ENCODE results near the gene PEX5L.
"Not testable (repeated sequence)": the region's sequence is repeated elsewhere in the genome, so short reads cannot be mapped to it uniquely, and the experiment has no call there.

PEX5L gene

DNA sequence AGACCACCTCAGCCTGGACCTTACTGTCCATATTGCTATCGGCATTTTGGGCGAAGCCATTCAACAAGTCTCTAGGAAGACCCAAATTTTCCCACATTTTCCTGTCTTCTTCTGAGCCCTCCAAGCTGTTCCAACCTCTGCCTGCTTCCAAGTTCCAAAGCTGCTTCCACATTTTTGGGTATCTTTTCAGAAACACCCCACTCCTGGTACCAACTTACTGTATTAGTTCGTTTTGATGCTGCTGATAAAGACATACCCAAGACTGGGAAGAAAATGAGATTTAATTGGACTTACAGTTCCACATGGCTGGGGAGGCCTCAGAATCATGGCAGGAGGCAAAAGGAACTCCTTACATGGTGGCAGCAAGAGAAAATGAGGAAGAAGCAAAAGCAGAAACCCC lies 28.4 kb downstream of the PEX5L start:
- DNase-seq, result not testable (repeated sequence)

GRCh38 chr3:180004542-180004941 lies 32.2 kb downstream of the PEX5L start:
- no peak for DNase-seq

DNA sequence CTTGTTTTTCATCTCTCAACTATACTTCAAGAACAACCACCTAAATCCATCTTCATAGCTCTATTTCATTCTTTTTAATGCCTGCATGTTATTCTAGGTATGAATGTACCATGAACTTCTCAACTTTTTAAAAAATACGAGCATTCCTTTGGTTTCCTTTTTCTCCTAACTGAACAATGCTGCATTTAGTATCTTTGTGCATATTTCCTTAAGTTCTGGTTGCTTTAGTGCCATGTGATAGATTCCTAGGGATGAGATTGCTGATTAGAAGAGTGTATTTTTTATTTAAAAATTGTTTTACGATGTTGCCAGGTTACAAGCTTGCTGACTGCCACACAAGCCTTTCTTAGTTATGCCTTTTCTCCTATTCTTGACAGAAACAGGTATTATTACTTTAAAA lies 34.7 kb downstream of the PEX5L start:
- DNase-seq, result no peak

- DNase-seq, result no peak
Measured at GRCh38 chr3:180000500-180000899, 36.2 kb downstream of the PEX5L start.

DNA sequence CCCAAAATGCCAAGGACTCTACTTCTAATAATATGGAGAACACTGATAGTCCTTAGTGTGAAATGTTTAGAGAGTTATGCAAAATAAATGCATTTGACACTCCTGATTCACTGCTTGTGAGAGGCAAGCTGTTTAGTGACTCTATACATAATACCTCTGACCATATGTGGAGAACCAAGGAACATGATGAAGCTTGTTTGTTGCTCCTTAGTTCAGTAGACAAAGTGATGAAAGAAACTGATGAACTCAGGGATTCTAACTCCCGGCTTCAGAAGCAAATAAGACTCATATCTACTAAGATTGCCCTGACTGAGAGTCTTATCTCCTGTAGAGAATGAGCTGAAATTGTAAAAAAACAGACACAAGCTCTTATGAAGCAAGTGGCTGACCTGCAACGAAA lies 41.3 kb downstream of the PEX5L start:
- no peak for DNase-seq

GRCh38 chr3:179991883-179992282 lies 44.9 kb downstream of the PEX5L start:
- DNase-seq, result no peak

DNA sequence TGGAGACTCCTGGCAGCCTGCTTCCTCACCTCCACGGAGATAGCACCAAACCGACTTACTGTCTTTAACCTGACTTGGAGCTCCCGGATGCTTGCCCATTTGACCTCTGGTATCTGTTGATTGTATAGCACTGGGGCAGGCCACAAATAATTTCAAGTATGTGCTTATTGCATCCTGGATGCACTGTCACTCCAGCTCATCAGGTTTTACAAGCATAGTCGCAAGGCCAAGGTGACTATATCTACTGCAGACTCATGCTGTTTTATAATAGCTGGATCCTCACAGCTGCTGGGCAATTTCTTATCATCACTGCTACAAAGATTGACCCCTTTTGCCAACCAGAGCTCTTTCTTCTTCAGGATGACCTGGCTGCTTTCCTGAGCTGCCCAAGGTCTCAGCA lies 45.6 kb downstream of the PEX5L start:
- DNase-seq, result no peak

GRCh38 chr3:179981646-179982045 lies 55.1 kb downstream of the PEX5L start:
- DNase-seq, result no peak

DNA sequence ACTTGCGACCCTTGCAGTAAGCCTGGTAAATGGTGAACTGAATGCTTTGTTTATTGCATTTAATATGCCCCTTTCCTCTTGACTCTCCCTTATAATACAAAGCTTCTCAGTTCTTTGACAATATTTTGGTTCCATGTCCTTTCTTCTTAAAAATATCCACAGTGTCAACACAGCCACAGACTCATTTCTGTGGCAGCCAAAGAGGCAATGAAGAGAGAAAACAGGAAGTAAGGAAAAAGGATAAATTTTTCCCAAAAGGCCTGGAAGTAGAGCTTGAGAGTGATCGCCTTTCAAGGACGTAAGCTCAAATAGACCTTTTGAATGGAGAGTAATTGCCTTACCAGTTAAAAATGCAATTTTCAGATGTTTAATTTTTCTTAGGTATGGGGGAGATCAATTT lies 59.4 kb downstream of the PEX5L start:
- no peak for DNase-seq

- DNase-seq, result no peak
Measured at GRCh38 chr3:179973931-179974361, 62.8 kb downstream of the PEX5L start.

DNA sequence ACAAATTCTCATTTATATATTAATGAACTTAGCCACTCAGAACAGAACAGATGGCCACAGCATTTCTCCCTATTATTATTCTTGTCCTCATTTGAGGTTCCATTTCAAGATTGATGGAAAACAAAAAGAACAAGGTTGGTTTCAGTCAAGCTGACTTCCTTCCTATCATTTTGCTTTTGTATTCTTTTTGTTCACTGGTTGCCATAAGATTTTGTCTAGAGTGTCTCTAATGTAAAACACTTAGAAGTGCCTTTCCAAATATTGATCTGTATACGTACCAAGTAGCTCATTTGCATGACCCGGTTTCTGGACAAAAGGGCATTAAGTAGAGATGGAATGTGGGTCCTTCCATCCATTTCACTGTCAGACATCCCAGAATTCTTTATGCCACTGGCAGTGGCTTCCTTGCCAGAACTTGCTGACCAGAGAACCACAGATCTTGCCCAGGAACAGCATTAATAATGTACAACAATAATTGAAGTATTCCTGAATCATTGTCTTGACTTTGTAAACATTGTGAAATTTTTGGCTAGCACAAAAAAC lies 63.8 kb downstream of the PEX5L start:
- DNase-seq, result no peak

GRCh38 chr3:179971280-179971679 lies 65.5 kb downstream of the PEX5L start:
- DNase-seq, result no peak

DNA sequence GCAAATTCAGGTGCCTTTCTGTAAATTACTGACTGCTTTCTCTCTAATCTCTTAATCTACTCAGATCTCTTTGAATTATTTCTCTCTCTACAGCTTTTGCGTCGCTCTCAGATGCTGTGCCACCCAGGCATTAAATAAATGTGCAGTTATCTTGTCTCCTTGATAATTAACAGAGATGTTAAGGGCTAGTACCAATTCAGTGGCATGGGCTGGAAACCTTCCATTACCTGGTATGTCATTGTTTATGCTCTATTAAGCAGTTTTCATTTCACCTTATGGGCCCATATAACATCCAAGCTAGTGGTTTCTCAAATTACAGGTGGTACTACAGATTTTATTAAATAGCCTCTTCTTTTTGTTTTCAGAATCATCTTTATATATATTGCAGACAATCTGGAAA lies 66.0 kb downstream of the PEX5L start:
- no peak for DNase-seq

GRCh38 chr3:179969525-179969924 lies 67.2 kb downstream of the PEX5L start:
- no peak for DNase-seq

- no peak for DNase-seq
Measured at GRCh38 chr3:179967622-179968021, 69.1 kb downstream of the PEX5L start.

DNA sequence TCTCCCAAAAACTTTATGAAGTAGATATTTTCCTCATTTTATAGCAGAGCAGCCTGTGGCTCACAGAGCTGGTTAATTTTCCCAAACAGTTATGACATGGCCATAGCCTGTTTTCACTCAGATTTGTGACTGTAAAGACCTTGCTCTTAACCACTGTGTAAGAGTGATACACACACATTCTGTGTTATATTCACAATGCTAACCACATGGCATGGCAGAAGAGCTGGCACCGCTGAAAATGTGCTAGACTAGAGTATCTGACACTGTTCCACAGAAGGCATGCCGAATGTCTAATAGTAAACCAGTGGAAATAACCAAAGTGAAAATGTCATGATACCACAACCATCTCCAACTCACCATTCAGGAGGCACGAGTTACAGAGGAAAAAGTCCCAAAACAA lies 71.8 kb downstream of the PEX5L start:
- no peak for DNase-seq

- DNase-seq, result no peak
Measured at GRCh38 chr3:179962629-179963387, 73.9 kb downstream of the PEX5L start.

DNA sequence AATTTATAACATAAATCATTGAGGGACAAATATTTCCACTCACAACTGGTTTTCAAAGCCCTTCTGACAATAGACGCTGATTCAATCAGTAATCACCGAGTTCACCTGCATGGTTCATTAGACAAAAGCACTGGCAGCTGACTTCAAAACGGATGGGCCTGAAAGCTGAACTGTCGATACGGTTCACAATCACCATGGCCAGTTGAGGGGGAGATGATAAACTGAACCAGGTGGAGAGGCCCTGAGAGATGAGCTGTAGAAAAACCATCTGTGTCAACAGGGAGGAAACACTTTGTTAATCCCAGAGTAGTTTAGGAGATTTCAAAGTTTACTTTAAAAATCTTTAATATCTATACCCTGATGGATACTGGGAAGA lies 75.0 kb downstream of the PEX5L start:
- no peak for DNase-seq

DNA sequence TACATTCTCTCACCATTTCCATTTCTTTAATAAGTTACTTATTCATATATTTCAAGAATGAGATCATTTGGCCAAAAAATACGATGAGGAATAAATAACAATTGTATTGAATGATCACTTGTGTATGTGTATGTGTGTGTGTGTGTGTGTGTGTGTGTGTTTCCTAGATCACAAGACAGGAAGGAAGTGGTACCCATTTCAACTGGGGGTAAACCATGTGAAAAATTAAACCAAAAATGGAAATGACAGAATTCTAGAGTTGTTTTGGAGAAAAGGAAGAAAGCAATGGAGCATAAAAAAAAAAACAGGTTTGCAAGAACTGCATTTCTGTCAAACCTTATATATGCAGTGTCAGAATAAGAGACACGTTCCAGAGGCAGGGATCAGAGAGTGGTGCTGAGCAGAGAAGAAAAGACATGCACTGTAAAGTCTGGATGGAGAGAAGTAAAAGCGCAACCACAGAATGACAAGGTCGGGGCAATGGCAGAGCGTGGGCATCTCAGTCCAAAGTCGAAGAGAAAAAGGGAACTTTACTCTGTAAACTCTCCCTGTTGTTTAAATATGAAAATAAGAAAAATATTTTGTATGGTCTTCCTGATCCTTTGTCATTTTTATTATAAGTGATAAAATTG lies 75.5 kb downstream of the PEX5L start:
- no peak for DNase-seq

DNA sequence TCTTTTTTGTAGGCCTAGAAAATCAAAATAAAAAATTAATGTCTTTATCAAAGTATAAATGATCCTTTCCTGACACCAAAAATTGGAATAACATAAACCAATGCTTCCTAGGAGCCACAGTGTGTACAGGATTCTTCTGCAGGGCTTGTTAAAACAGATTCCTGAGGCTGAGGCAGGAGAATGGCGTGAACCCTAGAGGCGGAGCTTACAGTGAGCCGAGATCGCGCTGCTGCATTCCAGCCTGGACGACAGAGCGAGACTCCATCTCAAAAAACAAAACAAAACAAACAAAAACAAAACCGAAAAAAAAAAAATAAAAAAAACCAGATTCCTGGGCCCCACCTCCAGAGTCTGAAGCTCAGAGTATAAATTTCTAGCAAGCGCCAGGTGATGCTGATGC lies 78.0 kb downstream of the PEX5L start:
- no peak for DNase-seq

GRCh38 chr3:179958143-179958542 lies 78.6 kb downstream of the PEX5L start:
- DNase-seq, result no peak

- no peak for DNase-seq
Measured at GRCh38 chr3:179957264-179957845, 79.4 kb downstream of the PEX5L start.

GRCh38 chr3:179956416-179956830 lies 80.3 kb downstream of the PEX5L start:
- DNase-seq, result no peak

GRCh38 chr3:179955809-179956208 lies 80.9 kb downstream of the PEX5L start:
- DNase-seq, result no peak
